Lung (tissue), 12 donors: ENCODE results near the gene DOCK4. TPM values are rescaled to one million over a fixed set of nuclear protein-coding genes. Genes with fewer than 3 reads are reported as not detected.

Experiments
- ATAC-seq: fragments of 200-7000 bp; cut with Tn5 transposase; one replicate; pipeline ENCODE4 v1.9.1; 2020; ENCODE audit warnings: moderate number of reproducible peaks; ENCODE audit not compliant: insufficient read depth, low FRiP score
- DNase-seq, 3 donors: peaks; one replicate each; pipeline ENCODE4 v3.0.0-alpha.2; 2013 to 2017
- H3K27ac ChIP-seq, 2 donors: one replicate each; pipeline ENCODE4 v1.5.1; 2013; ENCODE audit warnings: mild to moderate bottlenecking in 2 of 2, moderate library complexity in 2 of 2, control low read depth in 1 of 2, inconsistent platforms in 1 of 2, low read depth in 1 of 2, low read length in 1 of 2
- H3K27me3 ChIP-seq, 3 donors: one replicate each; pipeline ENCODE4 v1.5.1; 2013; ENCODE audit warnings: low read length in 2 of 3; ENCODE audit not compliant: control insufficient read depth in 3 of 3, insufficient read depth in 3 of 3
- H3K36me3 ChIP-seq, 4 donors: one replicate each; pipeline ENCODE4 v1.5.1; 2013; ENCODE audit warnings: low read length in 4 of 4, mild to moderate bottlenecking in 1 of 4, moderate library complexity in 1 of 4; ENCODE audit not compliant: control insufficient read depth in 4 of 4, insufficient read depth in 4 of 4
- H3K4me1 ChIP-seq, 5 donors: one replicate each; pipeline ENCODE4 v1.5.1; 2013; ENCODE audit warnings: low read length in 5 of 5, mild to moderate bottlenecking in 2 of 5, moderate library complexity in 1 of 5; ENCODE audit not compliant: control insufficient read depth in 5 of 5, insufficient read depth in 5 of 5
- H3K4me3 ChIP-seq: one replicate; pipeline ENCODE4 v1.5.1; 2013; ENCODE audit warnings: mild to moderate bottlenecking, control low read depth, moderate library complexity
- H3K9ac ChIP-seq, 2 donors: one replicate each; pipeline ENCODE4 v1.5.1; 2013; ENCODE audit warnings: low read length in 2 of 2, control low read depth in 1 of 2; ENCODE audit not compliant: insufficient read depth in 1 of 2
- H3K9me3 ChIP-seq, 4 donors: one replicate each; pipeline ENCODE4 v1.5.1; 2013; ENCODE audit warnings: low read length in 3 of 4, mild to moderate bottlenecking in 1 of 4, moderate library complexity in 1 of 4; ENCODE audit not compliant: control insufficient read depth in 4 of 4, insufficient read depth in 3 of 4
- WGBS, 2 donors: extraction: QIAGEN DNeasy Blood & Tissue Kit; methylation state at CpG; one replicate each; pipeline ENCODE4 v1.1.7; 2013; 5-methylcytosine and 5-hydroxymethylcytosine counted together
- polyA plus RNA-seq, 2 donors: library from polyadenylated mRNA; stranded (reverse); fragments of 200-250 nt; gene quantifications; one replicate each; pipeline ENCODE4 v1.2.1, GENCODE V29; 2013
- total RNA-seq, 2 donors: library from RNA; depleted of rRNA in 1 of 2; stranded (reverse); fragments of >200 nt in 1 of 2; gene quantifications; one replicate each; pipeline ENCODE4 v1.2.1, GENCODE V29; 2014 to 2021
- TF ChIP-seq, protein P1 (sequence below): IDR thresholded peaks from 2 replicates; pipeline ENCODE4 v1.5.1; 2012; ENCODE audit warnings: mild to moderate bottlenecking; ENCODE audit errors: control extremely low read depth, extremely low read depth
- donor health status: control.
- donor health status: control.
- donor health status: Bipolar disorder and iron deficiency.
- donor health status: healthy.
- donor health status: DM: yes; HTN: yes; CAD: no.

The DOCK4 gene
- total and polyA plus RNA-seq, 4 donors: 18.7 to 163 (median 40.3) TPM

DNA sequence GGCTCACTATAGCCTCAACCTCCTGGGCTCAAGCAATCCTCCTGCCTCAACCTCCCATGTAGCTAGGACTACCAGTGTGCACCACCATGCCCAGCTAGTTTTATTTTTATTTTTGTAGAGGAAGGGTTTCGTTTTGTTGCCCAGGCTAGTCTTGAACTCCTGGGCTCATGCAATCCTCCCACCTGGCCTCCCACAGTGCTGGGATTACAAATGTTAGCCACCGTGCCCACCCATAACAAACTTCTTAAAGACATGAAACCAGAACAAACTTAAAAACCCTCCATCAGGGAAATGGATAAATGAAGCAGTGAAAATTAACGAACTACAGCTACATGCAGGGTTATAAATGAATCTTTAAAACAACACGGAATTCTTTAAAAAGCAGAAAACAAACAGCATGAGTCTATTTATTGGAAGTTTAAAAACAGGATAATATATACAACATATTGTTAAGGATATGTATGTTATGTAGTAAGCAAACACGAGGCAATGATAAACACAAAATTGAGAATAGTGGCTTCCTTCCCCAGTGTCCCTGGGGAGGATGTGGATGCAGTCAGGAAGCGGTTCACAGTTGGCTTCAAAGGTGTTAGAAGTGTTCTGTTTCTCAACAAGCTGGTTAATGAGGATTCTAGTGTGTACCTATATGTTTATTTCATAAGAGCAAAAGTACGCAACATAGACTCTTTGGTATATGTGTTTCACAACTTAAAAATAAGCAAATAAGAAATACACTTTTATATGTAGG is 515.7 kb downstream of the DOCK4 start:
- Histone ChIP-seq H3K27ac (no peak overlapping the region), H3K4me3 (no peak overlapping the region), H3K9me3 (no peaks in the 10 kb centered on the region), H3K36me3 (no peaks in the 10 kb centered on the region), H3K27me3 (no peaks in the 10 kb centered on the region), H3K9ac (no peak overlapping the region), H3K4me1 (no peaks in the 10 kb centered on the region)
- whole genome bisulfite sequencing, 2 donors: 64 to 67% methylated on average over 7 of the region's 7 CpGs
- DNase-seq: peak in 1 of 3 donors; percentile 2
- ATAC-seq: no peak
- TF ChIP-seq, protein P1, sequence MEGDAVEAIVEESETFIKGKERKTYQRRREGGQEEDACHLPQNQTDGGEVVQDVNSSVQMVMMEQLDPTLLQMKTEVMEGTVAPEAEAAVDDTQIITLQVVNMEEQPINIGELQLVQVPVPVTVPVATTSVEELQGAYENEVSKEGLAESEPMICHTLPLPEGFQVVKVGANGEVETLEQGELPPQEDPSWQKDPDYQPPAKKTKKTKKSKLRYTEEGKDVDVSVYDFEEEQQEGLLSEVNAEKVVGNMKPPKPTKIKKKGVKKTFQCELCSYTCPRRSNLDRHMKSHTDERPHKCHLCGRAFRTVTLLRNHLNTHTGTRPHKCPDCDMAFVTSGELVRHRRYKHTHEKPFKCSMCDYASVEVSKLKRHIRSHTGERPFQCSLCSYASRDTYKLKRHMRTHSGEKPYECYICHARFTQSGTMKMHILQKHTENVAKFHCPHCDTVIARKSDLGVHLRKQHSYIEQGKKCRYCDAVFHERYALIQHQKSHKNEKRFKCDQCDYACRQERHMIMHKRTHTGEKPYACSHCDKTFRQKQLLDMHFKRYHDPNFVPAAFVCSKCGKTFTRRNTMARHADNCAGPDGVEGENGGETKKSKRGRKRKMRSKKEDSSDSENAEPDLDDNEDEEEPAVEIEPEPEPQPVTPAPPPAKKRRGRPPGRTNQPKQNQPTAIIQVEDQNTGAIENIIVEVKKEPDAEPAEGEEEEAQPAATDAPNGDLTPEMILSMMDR: no peak

DNA sequence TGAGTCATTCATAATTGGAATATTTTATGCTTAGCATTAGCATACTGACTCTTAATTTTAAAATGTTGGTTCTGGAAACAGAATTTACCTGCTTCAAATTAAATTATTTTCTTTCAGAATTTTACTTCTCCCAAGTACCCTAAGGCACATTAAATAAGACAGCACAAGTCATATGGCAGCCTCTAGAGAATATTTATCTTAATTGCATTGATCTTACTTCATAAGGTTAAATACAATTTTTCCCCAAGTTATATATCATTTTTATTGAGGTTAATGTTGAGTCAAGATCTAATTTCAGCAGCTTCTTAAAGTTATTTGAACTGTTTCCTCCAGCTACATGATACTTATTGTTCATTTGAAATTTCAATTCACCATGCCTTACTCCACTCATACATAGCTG is 520.9 kb downstream of the DOCK4 start:
- ATAC-seq: no peak
- Histone ChIP-seq H3K27ac (no peak overlapping the region), H3K27me3 (no peaks in the 10 kb centered on the region), H3K4me3 (no peak overlapping the region), H3K36me3 (no peaks in the 10 kb centered on the region), H3K9ac (no peak overlapping the region), H3K9me3 (no peaks in the 10 kb centered on the region), H3K4me1 (no peaks in the 10 kb centered on the region)
- TF ChIP-seq, protein P1: no peak
- DNase-seq: no peak

GRCh38 chr7:111682588-111683340 is 523.4 kb downstream of the DOCK4 start:
- Histone ChIP-seq H3K9ac (no peak overlapping the region), H3K4me1 (no peaks in the 10 kb centered on the region), H3K27me3 (no peaks in the 10 kb centered on the region), H3K27ac (no peak overlapping the region), H3K9me3 (no peaks in the 10 kb centered on the region), H3K4me3 (no peak overlapping the region), H3K36me3 (no peaks in the 10 kb centered on the region)
- DNase-seq (no peak), ATAC-seq (no peak)
- TF ChIP-seq, protein P1: no peak
- WGBS, 2 donors: 84 to 88% methylated on average over 8 of the region's 8 CpGs
